Tibial nerve (tissue), 4 donors: ENCODE measurements around the gene FOXJ2. TPM values are rescaled to one million over a fixed set of nuclear protein-coding genes. Genes with fewer than 3 reads are reported as not detected.
"Not testable (repeated sequence)": the region's sequence is repeated elsewhere in the genome, so short reads cannot be mapped to it uniquely, and the experiment has no call there.

ENCODE experiments used
- DNase-seq, 2 donors: peaks; one replicate each; pipeline ENCODE4 v3.0.0-alpha.2; 2019; ENCODE audit warnings: low spot score in 2 of 2
- H3K27ac ChIP-seq, 4 donors: fragments of 200-600 bp; sonication (generic) in 3 of 4; one replicate each; pipeline ENCODE4 v1.5.1; 2017 to 2019; ENCODE audit warnings: mild to moderate bottlenecking in 1 of 4
- H3K27me3 ChIP-seq, 2 donors: fragments of 200-600 bp; sonication (generic) in 1 of 2; one replicate each; pipeline versions ENCODE4 v1.5.1 to v1.6.0; 2017 to 2019
- H3K36me3 ChIP-seq, 3 donors: fragments of 200-600 bp; sonication (generic); one replicate each; pipeline ENCODE4 v1.5.1; 2018 to 2019
- H3K4me1 ChIP-seq, 4 donors: fragments of 200-600 bp; sonication (generic) in 3 of 4; one replicate each; pipeline ENCODE4 v1.5.1; 2017 to 2019
- H3K4me3 ChIP-seq, 4 donors: fragments of 200-600 bp; sonication (generic) in 3 of 4; one replicate each; pipeline ENCODE4 v1.5.1; 2017 to 2019; ENCODE audit warnings: mild to moderate bottlenecking in 1 of 4, moderate library complexity in 1 of 4
- H3K9me3 ChIP-seq, 4 donors: fragments of 200-600 bp; sonication (generic) in 3 of 4; one replicate each; pipeline ENCODE4 v1.5.1; 2017 to 2019
- EP300 ChIP-seq, 2 donors: sonication (generic); formaldehyde crosslinking; IDR thresholded peaks; one replicate each; pipeline ENCODE4 v1.6.1; 2017; ENCODE audit warnings: antibody characterized with exemption in 2 of 2, mild to moderate bottlenecking in 1 of 2
- POLR2A ChIP-seq, 2 donors: fragments of 450-650 bp; IDR thresholded peaks; one replicate each; pipeline ENCODE4 v1.6.1; 2017; ENCODE audit warnings: antibody characterized with exemption in 2 of 2, mild to moderate bottlenecking in 2 of 2, moderate library complexity in 2 of 2
- WGBS, 2 donors: methylation state at CpG; one replicate each; pipeline ENCODE4 v1.1.5; 2018; 5-methylcytosine and 5-hydroxymethylcytosine counted together
- total RNA-seq, 4 donors: library from RNA; depleted of rRNA; stranded (reverse); fragments of >200 nt; gene quantifications; one replicate each; pipeline ENCODE4 v1.1.0, GENCODE V29; 2016
- TF ChIP-seq, protein P1 (sequence below), 5 experiments: fragments of 200-600 bp in 3 of 5; fragments of 450-650 bp in 2 of 5; sonication (generic) in 3 of 5; IDR thresholded peaks; one replicate each; pipeline ENCODE4 v1.5.1; 2016 to 2019; ENCODE audit warnings: antibody characterized with exemption in 5 of 5, mild to moderate bottlenecking in 3 of 5, moderate library complexity in 2 of 5

Gene FOXJ2
- total RNA-seq, result 10 to 100 TPM; 19.4 to 24.7 (median 20.1) TPM

DNA sequence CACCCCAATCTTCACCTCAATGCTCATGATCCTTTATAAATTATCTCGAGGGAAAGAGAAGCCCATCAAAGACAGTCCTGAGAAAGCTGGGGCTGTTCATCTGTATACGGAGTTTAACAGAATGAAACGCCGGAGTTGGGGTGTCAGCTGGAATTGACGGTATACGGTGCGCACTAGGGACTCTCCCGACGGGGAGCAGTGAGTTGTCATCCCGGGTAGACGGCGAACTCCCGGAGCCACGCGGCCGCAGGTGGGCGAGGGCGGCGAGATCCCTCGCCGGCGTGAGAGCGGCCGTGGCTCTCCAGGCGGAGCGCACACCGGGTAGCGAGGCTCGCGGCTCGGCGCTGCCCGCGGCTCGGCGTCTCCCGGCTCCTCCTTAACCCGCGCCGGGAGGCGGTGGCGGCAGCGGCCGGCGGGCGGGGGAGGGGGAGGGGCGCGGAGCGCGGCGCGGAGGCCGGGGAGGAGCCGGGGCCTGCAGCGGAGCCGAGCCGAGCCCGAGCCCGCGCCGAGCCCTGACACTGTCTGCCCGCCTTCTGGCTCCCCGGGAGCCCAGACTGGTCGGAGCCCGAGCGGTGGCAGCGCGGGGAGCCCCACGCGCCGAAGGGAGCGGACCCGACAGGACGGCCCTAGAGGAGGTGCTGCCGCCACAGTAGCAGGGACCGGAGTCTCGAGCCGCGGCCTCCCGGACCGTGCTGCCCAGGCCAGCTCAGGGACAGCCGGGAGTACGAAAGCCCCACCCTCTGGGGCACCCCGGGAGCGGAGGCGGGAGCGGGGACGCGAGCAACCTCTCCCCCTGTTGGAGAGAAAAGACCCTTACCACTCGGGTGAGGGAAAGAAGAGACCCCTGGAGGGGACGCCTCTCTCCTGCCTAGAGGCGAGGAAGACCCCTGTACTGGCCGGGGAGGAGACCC lies at the start of gene FOXJ2:
Gene FOXJ2, plus strand, starts transcription at position 475 of the 911 bp plus-strand sequence. CDS start 7,117 bp downstream, outside the sequence.
- Histone ChIP-seq H3K36me3 (no peaks in the 10 kb centered on the region), H3K4me3 (peak within 1 kb of the TSS; percentile 85 to 99 (median 94)), H3K27me3 (no peaks in the 10 kb centered on the region), H3K27ac (peak within 1 kb of the TSS; percentile 87 to 99 (median 96)), H3K9me3 (no peaks in the 10 kb centered on the region), H3K4me1 (peaks cover 0 to 54% (median 31%) of the 10 kb centered on the region in 4 donors)
- TF ChIP-seq EP300 (IDR thresholded peaks at IDR 0.05) (peak in 1 of 2 donors; percentile 80), POLR2A (IDR thresholded peaks at IDR 0.05) (peak; percentile 25 to 87)
- TF ChIP-seq, protein P1, sequence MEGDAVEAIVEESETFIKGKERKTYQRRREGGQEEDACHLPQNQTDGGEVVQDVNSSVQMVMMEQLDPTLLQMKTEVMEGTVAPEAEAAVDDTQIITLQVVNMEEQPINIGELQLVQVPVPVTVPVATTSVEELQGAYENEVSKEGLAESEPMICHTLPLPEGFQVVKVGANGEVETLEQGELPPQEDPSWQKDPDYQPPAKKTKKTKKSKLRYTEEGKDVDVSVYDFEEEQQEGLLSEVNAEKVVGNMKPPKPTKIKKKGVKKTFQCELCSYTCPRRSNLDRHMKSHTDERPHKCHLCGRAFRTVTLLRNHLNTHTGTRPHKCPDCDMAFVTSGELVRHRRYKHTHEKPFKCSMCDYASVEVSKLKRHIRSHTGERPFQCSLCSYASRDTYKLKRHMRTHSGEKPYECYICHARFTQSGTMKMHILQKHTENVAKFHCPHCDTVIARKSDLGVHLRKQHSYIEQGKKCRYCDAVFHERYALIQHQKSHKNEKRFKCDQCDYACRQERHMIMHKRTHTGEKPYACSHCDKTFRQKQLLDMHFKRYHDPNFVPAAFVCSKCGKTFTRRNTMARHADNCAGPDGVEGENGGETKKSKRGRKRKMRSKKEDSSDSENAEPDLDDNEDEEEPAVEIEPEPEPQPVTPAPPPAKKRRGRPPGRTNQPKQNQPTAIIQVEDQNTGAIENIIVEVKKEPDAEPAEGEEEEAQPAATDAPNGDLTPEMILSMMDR (IDR thresholded peaks at IDR 0.05), result peak in 2 of 5 experiments; percentile 29 to 47
- 0% methylated on average over 28 to 58 of the region's 93 CpGs for WGBS, 2 donors
- peak; percentile 50 to 64 for DNase-seq

DNA sequence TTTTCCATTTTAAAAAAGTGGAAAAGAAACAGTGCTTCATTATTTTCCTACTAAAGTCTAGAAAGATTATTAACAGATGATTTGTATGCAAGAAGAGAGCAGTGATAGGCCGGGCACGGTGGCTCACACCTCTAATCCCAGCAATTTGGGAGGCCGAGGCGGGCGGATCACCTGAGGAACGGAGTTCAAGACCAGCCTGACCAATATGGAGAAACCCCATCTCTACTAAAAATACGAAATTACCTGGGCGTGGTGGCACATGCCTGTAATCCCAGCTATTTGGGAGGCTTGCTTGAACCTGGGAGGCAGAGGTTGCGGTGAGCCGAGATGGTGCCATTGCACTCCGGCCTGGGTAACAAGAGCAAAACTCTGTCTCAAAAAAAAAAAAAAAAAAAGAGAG lies 49.5 kb upstream of the FOXJ2 start:
- H3K27ac ChIP-seq, H3K4me1 ChIP-seq, H3K36me3 ChIP-seq, H3K9me3 ChIP-seq, H3K27me3 ChIP-seq, H3K4me3 ChIP-seq, DNase-seq: not testable (repeated sequence)
- 84 to 96% methylated on average over 11 of the region's 11 CpGs for WGBS, 2 donors

DNA sequence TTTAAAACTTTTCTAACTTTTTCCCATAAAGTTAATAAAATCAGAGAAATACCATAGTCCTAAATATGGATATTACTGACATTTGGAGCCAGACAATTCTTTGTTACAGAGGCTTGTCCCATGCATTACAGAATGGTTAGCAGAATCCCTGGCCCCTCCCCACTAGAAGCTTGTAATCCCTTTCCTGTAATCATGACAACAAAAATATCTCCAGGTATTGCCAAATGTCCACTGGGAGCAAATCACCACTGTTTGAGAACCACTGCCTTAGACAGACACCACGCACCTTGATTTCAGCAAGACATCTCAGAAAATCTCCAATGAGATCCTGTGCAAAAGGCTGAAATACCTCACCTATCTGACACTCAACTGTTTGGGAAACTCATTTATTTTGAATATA lies 49.1 kb upstream of the FOXJ2 start:
- not testable (repeated sequence) for DNase-seq

DNA sequence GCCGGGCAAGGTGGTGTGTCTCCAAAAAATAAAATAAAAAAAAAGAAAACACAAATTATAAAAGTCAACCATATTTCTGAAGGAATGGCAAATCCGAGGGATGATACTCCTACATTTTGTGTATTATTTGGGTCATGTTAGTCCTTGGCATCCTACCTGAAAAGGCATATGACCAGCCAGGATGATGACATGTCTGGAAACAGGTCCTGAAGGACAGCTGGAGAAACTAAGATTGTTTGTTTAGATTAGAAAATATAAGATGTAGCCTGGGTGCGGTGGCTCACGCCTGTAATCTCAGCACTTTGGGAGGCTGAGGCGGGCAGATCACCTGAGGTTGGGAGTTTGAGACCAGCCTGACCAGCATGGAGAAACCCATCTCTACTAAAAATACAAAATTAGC lies 47.6 kb upstream of the FOXJ2 start:
- DNase-seq, result no peak
- Histone ChIP-seq H3K27me3 (no peaks in the 10 kb centered on the region), H3K9me3 (no peaks in the 10 kb centered on the region), H3K27ac (no peak overlapping the region), H3K36me3 (no peaks in the 10 kb centered on the region), H3K4me3 (no peak overlapping the region), H3K4me1 (peaks cover 0 to 6% (median 0%) of the 10 kb centered on the region in 4 donors)
- TF ChIP-seq, protein P1 (IDR thresholded peaks at IDR 0.05), result no peak
- no peak for TF ChIP-seq EP300 (IDR thresholded peaks at IDR 0.05)
- TF ChIP-seq POLR2A (IDR thresholded peaks at IDR 0.05), result no peak
- WGBS, 2 donors, result 92 to 93% methylated on average over 5 of the region's 5 CpGs

More for the DNA sequence above, 49.1 kb upstream of the FOXJ2 start:
- not testable (repeated sequence) for H3K4me3 ChIP-seq, H3K36me3 ChIP-seq, H3K27ac ChIP-seq, H3K9me3 ChIP-seq, H3K27me3 ChIP-seq, H3K4me1 ChIP-seq
- WGBS, 2 donors, result 97 to 100% methylated on average over 1 of the region's 1 CpG

DNA sequence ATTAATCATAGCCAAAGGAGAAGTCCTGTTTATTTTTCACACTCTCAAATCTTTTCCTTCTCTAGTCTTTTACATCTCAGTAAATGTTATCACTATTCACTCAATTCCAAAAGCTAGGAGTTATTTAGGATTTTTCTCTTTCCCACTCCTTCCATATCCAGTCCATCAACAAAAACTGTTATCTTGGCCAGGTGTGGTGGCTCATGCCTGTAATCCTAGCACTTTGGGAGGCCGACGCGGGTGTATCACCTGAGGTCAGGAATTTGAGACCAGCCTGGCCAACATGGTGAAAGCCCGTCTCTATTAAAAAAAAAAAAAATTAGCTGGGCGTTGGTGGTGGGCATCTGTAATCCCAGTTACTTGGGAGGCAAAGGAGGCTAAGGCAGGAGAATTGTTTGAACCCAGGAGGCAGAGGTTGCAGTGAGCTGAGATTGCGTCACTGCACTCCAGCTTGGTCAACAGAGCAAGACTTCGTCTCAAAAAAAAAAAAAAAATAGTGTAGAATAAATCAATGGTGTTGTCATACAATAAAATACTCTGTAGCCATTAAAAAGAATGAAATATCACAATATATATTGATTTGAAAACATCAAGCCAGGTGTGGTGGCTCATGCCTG lies 46.6 kb upstream of the FOXJ2 start:
- no peak overlapping the region for H3K4me3 ChIP-seq

More for the DNA sequence above, 46.6 kb upstream of the FOXJ2 start:
- Histone ChIP-seq H3K36me3 (no peaks in the 10 kb centered on the region), H3K27ac (no peak overlapping the region), H3K27me3 (no peaks in the 10 kb centered on the region), H3K9me3 (no peaks in the 10 kb centered on the region), H3K4me1 (peaks cover 0 to 6% (median 0%) of the 10 kb centered on the region in 4 donors)
- TF ChIP-seq, protein P1 (IDR thresholded peaks at IDR 0.05), result no peak
- TF ChIP-seq EP300 (IDR thresholded peaks at IDR 0.05) (no peak), POLR2A (IDR thresholded peaks at IDR 0.05) (no peak)
- WGBS, 2 donors, result 88 to 93% methylated on average over 7 of the region's 7 CpGs
- DNase-seq, result no peak
